Activated CD4-positive, alpha-beta T cell treated with anti-CD3 and anti-CD28 coated beads, Interleukin-2, amount 10 ng/mL, durations not matched to agents 7 days and 5 days (primary cell): ENCODE results near the gene RHBDF1. TPM values are rescaled to one million over a fixed set of nuclear protein-coding genes. Genes with fewer than 3 reads are reported as not detected.

Experiments used
- CTCF ChIA-PET: fragments of 350-600 bp; sonication (Branson Sonifier 250); formaldehyde crosslinking; loops from one replicate; lab custom pipeline; 2021; ENCODE audit warnings: antibody characterized with exemption; lab: Charles Lee
- POLR2A ChIA-PET: fragments of 350-600 bp; sonication (Branson Sonifier 250); formaldehyde crosslinking; loops from one replicate; lab custom pipeline; 2021; ENCODE audit warnings: antibody characterized with exemption; lab: Charles Lee
- DNase-seq: peaks from one replicate; pipeline ENCODE4 v3.0.0-alpha.2; 2020
- H3K27ac Mint-ChIP-seq: one replicate; pipeline ENCODE4 v1.8.0; 2021; ENCODE audit warnings: mild to moderate bottlenecking, moderate library complexity, mixed read lengths
- H3K27me3 Mint-ChIP-seq: one replicate; pipeline ENCODE4 v1.8.0; 2021; ENCODE audit warnings: mixed read lengths
- H3K36me3 Mint-ChIP-seq: one replicate; pipeline ENCODE4 v1.8.0; 2021; ENCODE audit warnings: low read depth, mixed read lengths
- H3K4me1 Mint-ChIP-seq: one replicate; pipeline ENCODE4 v1.8.0; 2021; ENCODE audit warnings: mixed read lengths
- H3K4me3 Mint-ChIP-seq: one replicate; pipeline ENCODE4 v1.8.0; 2021; ENCODE audit warnings: mild to moderate bottlenecking, moderate library complexity, mixed read lengths
- H3K9me3 Mint-ChIP-seq: one replicate; pipeline ENCODE4 v1.8.0; 2021; ENCODE audit warnings: mixed read lengths
- total RNA-seq, 2 experiments: library from RNA; stranded (reverse); gene quantifications; one replicate each; pipeline ENCODE4 v1.2.3, GENCODE V29; 2021

RHBDF1 gene
- total RNA-seq, 2 experiments from 2014 or later = 0.10 TPM; not detected in 1

- ChIA-PET CTCF (interaction anchor here (1.4 to 7.0 kb wide), 4 partner anchors 12 to 29 kb away, joined by 5 to 44 read pairs (median 14); no protein-coding TSS in a partner anchor), POLR2A (no interaction called here)
- Mint-ChIP-seq H3K4me1 (peaks cover 35% of the 10 kb centered on the region), H3K4me3 (peak within 1 kb of the TSS; percentile 85), H3K27ac (peak within 1 kb of the TSS; percentile 86), H3K36me3 (peaks cover 8% of the 10 kb centered on the region), H3K9me3 (no peaks in the 10 kb centered on the region), H3K27me3 (peaks cover 22% of the 10 kb centered on the region)
- DNase-seq = peak; percentile 86
Observed at GRCh38 chr16:77807-78443, 5.5 kb upstream of the RHBDF1 start, which contains the start of gene MPG. Gene MPG, plus strand, starts transcription at chr16:78225. Its CDS starts 85 bp downstream, at chr16:78310.

- Mint-ChIP-seq H3K9me3 (no peaks in the 10 kb centered on the region), H3K4me3 (peak overlapping the region; percentile 67), H3K27ac (peak overlapping the region; percentile 64), H3K27me3 (peaks cover 25% of the 10 kb centered on the region), H3K36me3 (peaks cover 5% of the 10 kb centered on the region), H3K4me1 (peaks cover 32% of the 10 kb centered on the region)
- POLR2A ChIA-PET = no interaction called here
- CTCF ChIA-PET = interaction anchor here (1.0 to 7.0 kb wide), 5 partner anchors 12 to 29 kb away, joined by 3 to 44 read pairs (median 9); no protein-coding TSS in a partner anchor
- DNase-seq = peak; percentile 24
Observed at GRCh38 chr16:77273-77806, 4.9 kb upstream of the RHBDF1 start.

- CTCF ChIA-PET = interaction anchor here (1.0 to 7.0 kb wide), 6 partner anchors 11 to 30 kb away, joined by 3 to 44 read pairs (median 14); no protein-coding TSS in a partner anchor
- H3K27ac Mint-ChIP-seq = peak overlapping the region; percentile 69
- peaks cover 32% of the 10 kb centered on the region for H3K4me1 Mint-ChIP-seq
- POLR2A ChIA-PET = no interaction called here
- H3K27me3 Mint-ChIP-seq = peaks cover 25% of the 10 kb centered on the region
- peak; percentile 19 for DNase-seq
- no peaks in the 10 kb centered on the region for H3K9me3 Mint-ChIP-seq
- H3K36me3 Mint-ChIP-seq = peaks cover 5% of the 10 kb centered on the region
- H3K4me3 Mint-ChIP-seq = peak overlapping the region; percentile 67
Observed at GRCh38 chr16:76535-77272, 4.3 kb upstream of the RHBDF1 start.

- peaks cover 30% of the 10 kb centered on the region for H3K27me3 Mint-ChIP-seq
- peak; percentile 19 for DNase-seq
- no peak overlapping the region for H3K4me3 Mint-ChIP-seq
- CTCF ChIA-PET = interaction anchor here (1.0 to 7.0 kb wide), 6 partner anchors 9 to 22 kb away, joined by 3 to 44 read pairs (median 4); partner anchors contain the start of genes POLR3K and SNRNP25
- no peaks in the 10 kb centered on the region for H3K9me3 Mint-ChIP-seq
- H3K4me1 Mint-ChIP-seq = peaks cover 32% of the 10 kb centered on the region
- peak overlapping the region; percentile 69 for H3K27ac Mint-ChIP-seq
- H3K36me3 Mint-ChIP-seq = peaks cover 5% of the 10 kb centered on the region
- POLR2A ChIA-PET = no interaction called here
Observed at GRCh38 chr16:75580-76501, 3.4 kb upstream of the RHBDF1 start.

- CTCF ChIA-PET = interaction anchor here (1.0 to 7.0 kb wide), 7 partner anchors 9 to 22 kb away, joined by 3 to 44 read pairs (median 4); partner anchors contain the start of genes POLR3K and SNRNP25
- Mint-ChIP-seq H3K4me3 (no peak overlapping the region), H3K27me3 (peaks cover 34% of the 10 kb centered on the region), H3K9me3 (no peaks in the 10 kb centered on the region), H3K4me1 (peaks cover 32% of the 10 kb centered on the region), H3K27ac (no peak overlapping the region), H3K36me3 (peaks cover 3% of the 10 kb centered on the region)
- POLR2A ChIA-PET = no interaction called here
- DNase-seq = no peak
Observed at GRCh38 chr16:74747-75334, 2.4 kb upstream of the RHBDF1 start.

GRCh38 chr16:74051-74746, 1.8 kb upstream of the RHBDF1 start:
- POLR2A ChIA-PET = no interaction called here

GRCh38 chr16:71540-72401, 660 bp downstream of the RHBDF1 start:
- no peak overlapping the region for H3K27ac Mint-ChIP-seq
- ChIA-PET POLR2A (no interaction called here), CTCF (interaction anchor here (0.6 to 11.4 kb wide), 5 partner anchors 7 to 1148 kb away, joined by 3 to 169 read pairs (median 7); no protein-coding TSS in a partner anchor)
- H3K27me3 Mint-ChIP-seq = peaks cover 38% of the 10 kb centered on the region
- no peaks in the 10 kb centered on the region for H3K36me3 Mint-ChIP-seq
- no peaks in the 10 kb centered on the region for H3K9me3 Mint-ChIP-seq
- no peak overlapping the region for H3K4me3 Mint-ChIP-seq
- DNase-seq = no peak
- peaks cover 15% of the 10 kb centered on the region for H3K4me1 Mint-ChIP-seq

More at GRCh38 chr16:74051-74746, 1.8 kb upstream of the RHBDF1 start:
- Mint-ChIP-seq H3K27me3 (peaks cover 36% of the 10 kb centered on the region), H3K27ac (no peak overlapping the region), H3K9me3 (no peaks in the 10 kb centered on the region), H3K36me3 (no peaks in the 10 kb centered on the region), H3K4me1 (peaks cover 27% of the 10 kb centered on the region), H3K4me3 (no peak overlapping the region)
- CTCF ChIA-PET = interaction anchor here (1.0 to 7.0 kb wide), 5 partner anchors 9 to 23 kb away, joined by 3 to 44 read pairs (median 4); no protein-coding TSS in a partner anchor
- no peak for DNase-seq

- POLR2A ChIA-PET = no interaction called here
- no peak for DNase-seq
- Mint-ChIP-seq H3K36me3 (no peaks in the 10 kb centered on the region), H3K9me3 (no peaks in the 10 kb centered on the region), H3K4me1 (peaks cover 9% of the 10 kb centered on the region), H3K4me3 (no peak overlapping the region), H3K27ac (no peak overlapping the region), H3K27me3 (peaks cover 38% of the 10 kb centered on the region)
- CTCF ChIA-PET = interaction anchor here (2.1 to 11.4 kb wide), 3 partner anchors 24 to 291 kb away, joined by 7 to 169 read pairs (median 9); no protein-coding TSS in a partner anchor
Observed at GRCh38 chr16:71210-71539, 1.3 kb downstream of the RHBDF1 start.

- Mint-ChIP-seq H3K36me3 (no peaks in the 10 kb centered on the region), H3K27ac (no peak overlapping the region), H3K9me3 (no peaks in the 10 kb centered on the region), H3K4me3 (no peak overlapping the region), H3K4me1 (peaks cover 7% of the 10 kb centered on the region), H3K27me3 (peaks cover 29% of the 10 kb centered on the region)
- POLR2A ChIA-PET = interaction anchor here (0.6 kb wide), 1 partner anchor 16 kb away, joined by 3 read pairs; the partner anchor contains the start of genes POLR3K and SNRNP25
- CTCF ChIA-PET = interaction anchor here (1.2 to 11.4 kb wide), 3 partner anchors 10 to 293 kb away, joined by 4 to 169 read pairs (median 9); no protein-coding TSS in a partner anchor
- DNase-seq = no peak
Observed at GRCh38 chr16:69181-69580, 3.2 kb downstream of the RHBDF1 start.
